Endothelial cell of umbilical vein (primary cell): Measurements from ENCODE around the gene LAMC3. TPM values are rescaled to one million over a fixed set of nuclear protein-coding genes. Genes with fewer than 3 reads are reported as not detected.

ENCODE experiments used
- BruUV-seq: library from RNA; stranded (reverse); fragments of 400-500 nt; replicated peaks from 2 replicates; lab custom pipeline; 2021; lab: Mats Ljungman, UMichigan
- CTCF ChIA-PET: fragments of 300-600, 350-600 bp; sonication (Branson Sonifier 250); formaldehyde crosslinking; loops from one replicate; lab custom pipeline; 2021; ENCODE audit warnings: antibody characterized with exemption, inconsistent platforms; lab: Charles Lee
- POLR2A ChIA-PET: fragments of 300-600, 350-600 bp; sonication (Branson Sonifier 250); formaldehyde crosslinking; loops from one replicate; lab custom pipeline; 2021; ENCODE audit warnings: antibody characterized with exemption, inconsistent platforms; lab: Charles Lee
- DNase-seq: peaks from one replicate; pipeline ENCODE4 v3.0.0-alpha.2; 2011; ENCODE audit warnings: low read depth, low spot score
- FAIRE-seq: peaks from 2 replicates; lab custom pipeline; 2011; peaks lifted over from hg19 to GRCh38; lab: Jason Lieb, UNC
- H2AFZ ChIP-seq: 2 replicates; pipeline ENCODE4 v1.6.0; 2012; ENCODE audit warnings: low read depth, low read length, control low read depth, inconsistent platforms
- H3K27ac ChIP-seq: 2 replicates; pipeline ENCODE4 v1.5.1; 2011; ENCODE audit warnings: low read depth, mild to moderate bottlenecking, control low read depth, low read length, moderate library complexity; ENCODE audit not compliant: insufficient read depth
- H3K27me3 ChIP-seq, 2 experiments: 2 replicates each; pipeline versions ENCODE4 v1.6.0 to v1.6.1; 2011; ENCODE audit warnings: low read length in 2 of 2, mixed read lengths in 1 of 2; ENCODE audit not compliant: control insufficient read depth in 2 of 2, insufficient read depth in 2 of 2
- H3K36me3 ChIP-seq, 2 experiments: 2 replicates in 1 of 2; 3 replicates in 1 of 2; pipeline ENCODE4 v1.5.1; 2011; ENCODE audit warnings: low read length in 2 of 2, mild to moderate bottlenecking in 1 of 2, moderate library complexity in 1 of 2; ENCODE audit not compliant: control insufficient read depth in 2 of 2, insufficient read depth in 2 of 2; ENCODE audit errors: extremely low read depth in 1 of 2
- H3K4me1 ChIP-seq: 3 replicates; pipeline ENCODE4 v1.5.1; 2011; ENCODE audit warnings: mild to moderate bottlenecking, low read length; ENCODE audit not compliant: control insufficient read depth, insufficient read depth; ENCODE audit errors: extremely low read depth
- H3K4me2 ChIP-seq: 2 replicates; pipeline ENCODE4 v1.6.1; 2011; ENCODE audit warnings: low read length, control low read depth, mixed read lengths; ENCODE audit not compliant: insufficient read depth
- H3K4me3 ChIP-seq, 3 experiments: fragments of 200-600 bp in 1 of 3; sonication (generic), shearing (Covaris generic) in 1 of 3; replicated peaks in 1 of 3; 2 replicates each; pipeline ENCODE4 v1.5.1; 2011 to 2016; ENCODE audit warnings: control low read depth in 3 of 3, low read length in 3 of 3, mild to moderate bottlenecking in 2 of 3, inconsistent platforms in 1 of 3, low read depth in 1 of 3, moderate library complexity in 1 of 3; ENCODE audit not compliant: insufficient read depth in 1 of 3
- H3K79me2 ChIP-seq: 2 replicates; pipeline ENCODE4 v1.6.0; 2012; ENCODE audit warnings: low read length, inconsistent platforms; ENCODE audit not compliant: control insufficient read depth, insufficient read depth
- H3K9ac ChIP-seq: replicated peaks from 2 replicates; pipeline ENCODE3; 2011; ENCODE audit warnings: low read length, control low read depth; ENCODE audit not compliant: insufficient read depth; ENCODE audit errors: extremely low read depth
- H3K9me1 ChIP-seq: replicated peaks from 3 replicates; pipeline ENCODE4 v1.6.0; 2011; ENCODE audit warnings: mild to moderate bottlenecking, low read length; ENCODE audit not compliant: control insufficient read depth, insufficient read depth; ENCODE audit errors: extremely low read depth
- H3K9me3 ChIP-seq: replicated peaks from 2 replicates; pipeline ENCODE4 v1.5.1; 2012; ENCODE audit warnings: low read length, inconsistent platforms; ENCODE audit not compliant: control insufficient read depth, insufficient read depth
- H4K20me1 ChIP-seq: replicated peaks from 2 replicates; pipeline ENCODE3; 2011; ENCODE audit warnings: mild to moderate bottlenecking, low read length; ENCODE audit not compliant: control insufficient read depth, insufficient read depth; ENCODE audit errors: extremely low read depth
- EZH2 ChIP-seq: IDR thresholded peaks from 2 replicates; pipeline ENCODE4 v1.6.1; 2012; ENCODE audit warnings: borderline replicate concordance, low read depth, mild to moderate bottlenecking, moderate library complexity, low read length, inconsistent platforms; ENCODE audit not compliant: severe bottlenecking
- FOS ChIP-seq: IDR thresholded peaks from 2 replicates; pipeline ENCODE4 v1.6.1; 2011; ENCODE audit warnings: mild to moderate bottlenecking, low read length, moderate library complexity, borderline replicate concordance; ENCODE audit not compliant: insufficient read depth
- GATA2 ChIP-seq: IDR thresholded peaks from 2 replicates; pipeline ENCODE4 v1.7.0; 2011; ENCODE audit warnings: low read depth, mild to moderate bottlenecking, moderate library complexity, mixed read lengths, low read length; ENCODE audit not compliant: insufficient read length, insufficient read depth
- JUN ChIP-seq: IDR thresholded peaks from 2 replicates; pipeline ENCODE4 v1.6.1; 2011; ENCODE audit warnings: borderline replicate concordance, low read depth; ENCODE audit not compliant: insufficient read length, insufficient read depth
- MYC ChIP-seq: IDR thresholded peaks from one replicate; pipeline ENCODE4 v1.6.1; 2011; ENCODE audit warnings: mild to moderate bottlenecking, low read depth, low read length
- POLR2AphosphoS5 ChIP-seq: IDR thresholded peaks from 2 replicates; pipeline ENCODE4 v1.6.1; 2012; ENCODE audit warnings: low read depth, mild to moderate bottlenecking, control low read depth, low read length, moderate library complexity; ENCODE audit not compliant: insufficient read depth
- dilution Hi-C: fragments of 300-500 bp; cut with MboI; formaldehyde crosslinking; loops from one replicate; pipeline ENCODE4 v1.15.0; 2019; ENCODE audit warnings: low sequenced_read_pairs; ENCODE audit not compliant: extremely low pct_ligation_motif_present
- intact Hi-C: fragments of 100-400 bp; cut with micrococcal nuclease; formaldehyde crosslinking; loops from one replicate; pipeline ENCODE4 v1.10.0; 2022
- polyA plus RNA-seq, 4 experiments: library from polyadenylated mRNA; depleted of rRNA in 3 of 4; stranded (reverse) in 3 of 4; unstranded in 1 of 4; fragments of >200 nt; gene quantifications; 2 replicates each; pipeline versions ENCODE4 v1.2.1 to v1.2.3, GENCODE V29; 2011 to 2012; ENCODE audit warnings: missing spikeins in 1 of 4
- total RNA-seq: library from RNA; stranded (reverse); gene quantifications from 2 replicates; pipeline ENCODE4 v1.2.3, GENCODE V29; 2021

The LAMC3 gene
- total and polyA plus RNA-seq, 2 donors (not counting 3 experiments of a cell fraction or from before 2014, with no cell fraction given) = 0.18 to 0.38 TPM

DNA sequence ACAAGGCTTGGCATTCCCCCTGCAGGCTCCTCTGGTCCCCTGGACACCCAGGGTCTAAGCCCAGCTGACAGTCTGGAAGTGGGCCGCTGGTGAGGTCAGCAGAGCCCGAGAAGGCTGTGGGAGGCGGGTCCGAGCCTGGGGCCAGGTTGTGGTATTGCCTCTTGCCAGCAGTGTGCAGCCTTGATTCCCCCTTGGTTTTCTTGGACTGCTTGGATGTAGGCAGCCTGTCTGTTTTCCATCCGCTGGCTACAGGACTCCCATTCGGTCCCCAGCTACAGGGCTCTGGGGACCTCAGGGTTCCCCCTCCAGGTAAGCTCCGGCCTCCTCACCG, 88.9 kb downstream of the LAMC3 start:
- intact Hi-C loops = no loop called here
- Histone ChIP-seq H3K9me1 (no peaks in the 10 kb centered on the region), H3K27me3 (peaks cover 8 to 14% of the 10 kb centered on the region in 2 experiments)

DNA sequence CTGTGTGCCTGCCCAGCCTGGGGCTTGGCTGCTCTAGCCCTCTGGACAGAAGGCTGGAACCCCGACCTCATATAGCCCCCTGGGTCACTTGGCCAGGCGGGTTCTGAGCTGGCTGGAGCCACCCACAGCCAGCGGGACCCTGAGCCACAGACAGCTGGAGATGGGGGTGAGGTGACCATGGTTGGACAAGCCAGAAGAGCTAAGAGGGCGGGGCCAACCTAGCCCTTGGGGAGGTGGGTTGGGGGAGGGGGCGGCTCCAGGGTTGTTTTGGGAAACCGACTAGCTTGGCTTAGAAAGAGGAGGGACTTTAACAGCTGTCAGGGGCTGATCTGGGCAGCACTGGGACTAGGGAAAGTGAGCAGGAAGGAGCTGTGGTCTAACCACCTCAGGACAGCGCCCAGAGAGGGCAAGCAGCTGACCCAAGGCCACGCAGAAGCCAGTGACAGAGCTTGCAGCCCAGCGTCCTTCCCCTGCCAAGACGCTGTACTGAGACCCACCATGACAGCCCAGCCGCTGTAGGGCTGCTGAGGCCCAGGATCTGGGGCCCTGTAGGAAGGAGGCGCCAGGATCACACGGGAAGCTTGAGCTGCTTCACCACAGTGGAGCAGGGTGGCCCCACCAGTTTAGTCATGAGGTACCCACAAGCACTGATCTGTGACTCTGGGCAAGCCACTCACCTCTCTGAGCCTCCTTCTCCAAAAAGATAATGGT, 89.6 kb downstream of the LAMC3 start:
- Histone ChIP-seq H3K4me3 (no peak overlapping the region), H3K9ac (no peak overlapping the region), H3K79me2 (no peaks in the 10 kb centered on the region), H2AFZ (no peak overlapping the region), H3K4me2 (no peak overlapping the region), H3K4me1 (peaks cover 7% of the 10 kb centered on the region), H3K36me3 (no peaks in the 10 kb centered on the region), H4K20me1 (no peaks in the 10 kb centered on the region), H3K9me1 (no peaks in the 10 kb centered on the region), H3K9me3 (no peaks in the 10 kb centered on the region), H3K27me3 (peaks cover 8 to 14% of the 10 kb centered on the region in 2 experiments), H3K27ac (no peak overlapping the region)
- DNase-seq (no peak), FAIRE-seq (no peak)
- BruUV-seq = no TSS peak
- POLR2A ChIA-PET = interaction anchor here (0.6 to 0.7 kb wide), 2 partner anchors 19 to 622 kb away, joined by 3 to 4 read pairs; no protein-coding TSS in a partner anchor
- CTCF ChIA-PET = interaction anchor here (1.2 to 1.4 kb wide), 4 partner anchors 11 to 238 kb away, joined by 3 to 7 read pairs (median 6); no protein-coding TSS in a partner anchor
- intact Hi-C loops = no loop called here
- TF ChIP-seq POLR2AphosphoS5 (no peak), GATA2 (no peak), EZH2 (no peak), MYC (no peak)
- dilution Hi-C loops = no loop called here

More for the DNA sequence above, 88.9 kb downstream of the LAMC3 start:
- Histone ChIP-seq H2AFZ (no peak overlapping the region), H3K36me3 (no peaks in the 10 kb centered on the region), H3K4me3 (no peak overlapping the region), H3K27ac (no peak overlapping the region), H3K79me2 (no peaks in the 10 kb centered on the region), H4K20me1 (no peaks in the 10 kb centered on the region), H3K4me2 (no peak overlapping the region), H3K9ac (no peak overlapping the region), H3K9me3 (no peaks in the 10 kb centered on the region), H3K4me1 (peaks cover 7% of the 10 kb centered on the region)
- ChIA-PET POLR2A (interaction anchor here (0.6 kb wide), 1 partner anchor 622 kb away, joined by 4 read pairs; no protein-coding TSS in a partner anchor), CTCF (interaction anchor here (1.4 kb wide), 1 partner anchor 44 kb away, joined by 3 read pairs; no protein-coding TSS in a partner anchor)
- no peak for TF ChIP-seq JUN
- TF ChIP-seq MYC = no peak
- no peak for TF ChIP-seq FOS
- no peak for DNase-seq
- dilution Hi-C loops = no loop called here
- no peak for FAIRE-seq
- BruUV-seq = no TSS peak
